ENCODE results near the gene SLC25A13. TPM values are rescaled to one million over a fixed set of nuclear protein-coding genes. Genes with fewer than 3 reads are reported as not detected.
A peak's percentile ranks its signal among the peaks of the same experiment; 100 is the strongest.

Gene SLC25A13
- total RNA-seq, 1 donor from 2014 or later, result 55.8 TPM

DNA sequence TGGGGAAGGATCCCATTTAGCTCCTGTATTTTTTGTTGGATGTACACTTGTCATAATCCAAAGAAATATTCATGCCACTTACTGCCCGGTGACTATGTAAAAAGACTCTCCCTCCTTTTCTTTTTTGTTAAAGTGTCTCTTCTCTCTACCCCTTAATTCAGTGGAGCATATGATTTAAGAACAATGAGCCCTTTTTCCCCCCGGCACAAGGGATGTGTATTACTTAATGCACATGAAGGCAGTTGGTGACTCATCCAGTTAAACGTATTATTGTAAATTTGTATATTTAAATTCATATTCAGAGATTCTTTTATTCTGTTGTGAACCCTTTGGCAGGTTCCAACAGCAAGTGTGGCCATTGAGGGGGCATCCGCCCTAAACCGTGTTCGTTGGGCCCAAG, 241.9 kb downstream of the SLC25A13 start:
- Mint-ChIP-seq H3K27me3 (peaks cover 11% of the 10 kb centered on the region), H3K36me3 (no peaks in the 10 kb centered on the region), H3K4me1 (ENCODE audit: unreplicated experiment) (peaks cover 2% of the 10 kb centered on the region), H3K27ac (no peak overlapping the region), H3K9me3 (no peaks in the 10 kb centered on the region), H3K4me3 (no peak overlapping the region)
- no peak for DNase-seq (ENCODE audit: extremely low spot score, unreplicated experiment)
- TF ChIP-seq, protein P1, sequence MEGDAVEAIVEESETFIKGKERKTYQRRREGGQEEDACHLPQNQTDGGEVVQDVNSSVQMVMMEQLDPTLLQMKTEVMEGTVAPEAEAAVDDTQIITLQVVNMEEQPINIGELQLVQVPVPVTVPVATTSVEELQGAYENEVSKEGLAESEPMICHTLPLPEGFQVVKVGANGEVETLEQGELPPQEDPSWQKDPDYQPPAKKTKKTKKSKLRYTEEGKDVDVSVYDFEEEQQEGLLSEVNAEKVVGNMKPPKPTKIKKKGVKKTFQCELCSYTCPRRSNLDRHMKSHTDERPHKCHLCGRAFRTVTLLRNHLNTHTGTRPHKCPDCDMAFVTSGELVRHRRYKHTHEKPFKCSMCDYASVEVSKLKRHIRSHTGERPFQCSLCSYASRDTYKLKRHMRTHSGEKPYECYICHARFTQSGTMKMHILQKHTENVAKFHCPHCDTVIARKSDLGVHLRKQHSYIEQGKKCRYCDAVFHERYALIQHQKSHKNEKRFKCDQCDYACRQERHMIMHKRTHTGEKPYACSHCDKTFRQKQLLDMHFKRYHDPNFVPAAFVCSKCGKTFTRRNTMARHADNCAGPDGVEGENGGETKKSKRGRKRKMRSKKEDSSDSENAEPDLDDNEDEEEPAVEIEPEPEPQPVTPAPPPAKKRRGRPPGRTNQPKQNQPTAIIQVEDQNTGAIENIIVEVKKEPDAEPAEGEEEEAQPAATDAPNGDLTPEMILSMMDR (conservative IDR thresholded peaks at IDR 0.05), result no peak

DNA sequence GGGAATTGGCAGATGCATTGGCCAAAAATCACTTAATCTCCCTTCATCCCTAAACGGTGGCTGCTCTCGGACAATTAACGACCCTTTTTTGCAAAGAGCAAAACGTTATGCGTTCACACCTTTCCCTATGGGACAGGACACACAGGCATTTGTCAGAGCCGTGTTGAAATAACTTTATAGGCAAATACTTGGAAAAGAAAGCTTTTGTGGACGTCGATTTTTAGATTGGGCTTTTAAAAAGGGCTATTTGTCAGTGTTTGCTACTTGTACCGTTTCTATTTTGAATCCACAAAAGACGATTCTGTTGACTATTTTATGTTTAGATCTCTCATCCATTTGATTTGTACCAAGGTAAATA, 245.6 kb downstream of the SLC25A13 start:
- peak overlapping the region; percentile 98 for H3K4me3 Mint-ChIP-seq
- no peak for DNase-seq (ENCODE audit: extremely low spot score, unreplicated experiment)
- H3K27ac Mint-ChIP-seq, result peak overlapping the region; percentile 75
- no peaks in the 10 kb centered on the region for H3K36me3 Mint-ChIP-seq
- TF ChIP-seq, protein P1 (conservative IDR thresholded peaks at IDR 0.05), result no peak
- no peaks in the 10 kb centered on the region for H3K9me3 Mint-ChIP-seq
- peaks cover 11% of the 10 kb centered on the region for H3K27me3 Mint-ChIP-seq
- H3K4me1 Mint-ChIP-seq (ENCODE audit: unreplicated experiment), result peaks cover 3% of the 10 kb centered on the region

DNA sequence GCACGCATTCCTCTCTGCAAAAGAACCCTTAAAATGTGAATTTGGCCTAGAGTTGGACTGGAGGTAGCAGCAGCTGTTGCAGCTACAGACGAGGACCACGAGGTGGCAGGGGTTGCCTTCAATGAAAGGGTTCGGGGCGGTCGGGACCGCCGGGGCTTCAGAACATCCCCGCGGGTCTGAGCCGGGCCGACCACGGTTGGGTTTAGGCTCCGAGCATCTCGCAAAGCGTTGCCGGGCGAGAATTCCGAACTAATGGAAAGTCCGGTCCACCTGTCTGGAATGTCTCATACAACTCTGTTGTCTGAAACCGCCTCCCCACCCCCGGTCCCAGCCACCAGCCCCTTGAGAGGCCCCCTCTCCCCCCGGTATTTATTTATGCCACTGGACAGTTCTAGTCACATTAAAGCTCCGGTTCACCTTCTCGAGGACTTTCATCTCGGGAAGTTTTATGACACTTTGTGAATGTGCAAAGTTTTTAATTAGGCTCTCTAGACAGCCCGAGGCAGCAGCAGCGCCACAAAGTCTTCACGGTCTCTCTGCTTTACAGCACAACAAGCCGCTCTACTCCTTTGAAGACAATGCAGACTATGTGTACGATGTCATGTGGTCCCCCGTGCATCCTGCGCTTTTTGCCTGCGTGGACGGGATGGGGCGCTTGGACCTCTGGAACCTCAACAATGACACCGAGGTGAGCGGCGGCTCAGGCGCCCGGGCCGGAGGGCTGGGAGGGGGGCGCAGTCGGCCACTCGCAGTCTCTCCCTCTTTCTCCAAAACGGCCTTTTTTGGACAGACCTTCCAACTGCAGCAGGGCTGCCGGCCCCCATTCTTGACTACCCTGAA, 246.2 kb downstream of the SLC25A13 start:
- peak overlapping the region; percentile 75 for H3K27ac Mint-ChIP-seq

DNA sequence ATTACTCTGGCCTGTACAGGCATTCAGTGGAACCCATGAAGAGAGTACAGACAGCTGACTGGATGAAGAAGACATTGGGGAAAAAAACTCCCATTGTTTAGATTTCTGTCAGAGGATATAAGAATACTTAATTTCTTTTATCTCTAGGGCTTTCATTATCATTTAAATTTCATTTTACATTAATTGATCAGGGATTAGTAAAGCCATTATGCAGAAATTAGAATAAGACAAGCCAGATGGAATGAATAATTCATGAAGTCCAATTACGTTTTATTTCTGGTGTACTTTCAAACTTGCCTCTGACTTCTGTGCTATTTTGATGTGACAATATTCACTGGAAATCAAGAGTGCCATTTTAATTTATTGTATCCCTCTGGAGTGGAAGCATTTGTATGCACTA, 247.0 kb downstream of the SLC25A13 start:
- no peak for DNase-seq (ENCODE audit: extremely low spot score, unreplicated experiment)
- Mint-ChIP-seq H3K9me3 (no peaks in the 10 kb centered on the region), H3K27ac (no peak overlapping the region), H3K27me3 (peaks cover 11% of the 10 kb centered on the region), H3K4me3 (peak overlapping the region; percentile 98), H3K36me3 (no peaks in the 10 kb centered on the region), H3K4me1 (ENCODE audit: unreplicated experiment) (peaks cover 4% of the 10 kb centered on the region)
- TF ChIP-seq, protein P1 (conservative IDR thresholded peaks at IDR 0.05), result no peak

More for the DNA sequence above, 246.2 kb downstream of the SLC25A13 start:
- Mint-ChIP-seq H3K9me3 (no peaks in the 10 kb centered on the region), H3K4me3 (peak overlapping the region; percentile 98), H3K4me1 (ENCODE audit: unreplicated experiment) (peaks cover 4% of the 10 kb centered on the region), H3K36me3 (no peaks in the 10 kb centered on the region), H3K27me3 (peaks cover 11% of the 10 kb centered on the region)
- DNase-seq (ENCODE audit: extremely low spot score, unreplicated experiment), result peak; percentile 80
- TF ChIP-seq, protein P1 (conservative IDR thresholded peaks at IDR 0.05), result peak; percentile 95

Small RNA genes within 50 kb of the gene (microRNA-seq; reads per million reads assigned to microRNA genes)
- not detected for gene MIR591
